Measurements from ENCODE around the gene BRPF1.

BRPF1 gene, protein sequence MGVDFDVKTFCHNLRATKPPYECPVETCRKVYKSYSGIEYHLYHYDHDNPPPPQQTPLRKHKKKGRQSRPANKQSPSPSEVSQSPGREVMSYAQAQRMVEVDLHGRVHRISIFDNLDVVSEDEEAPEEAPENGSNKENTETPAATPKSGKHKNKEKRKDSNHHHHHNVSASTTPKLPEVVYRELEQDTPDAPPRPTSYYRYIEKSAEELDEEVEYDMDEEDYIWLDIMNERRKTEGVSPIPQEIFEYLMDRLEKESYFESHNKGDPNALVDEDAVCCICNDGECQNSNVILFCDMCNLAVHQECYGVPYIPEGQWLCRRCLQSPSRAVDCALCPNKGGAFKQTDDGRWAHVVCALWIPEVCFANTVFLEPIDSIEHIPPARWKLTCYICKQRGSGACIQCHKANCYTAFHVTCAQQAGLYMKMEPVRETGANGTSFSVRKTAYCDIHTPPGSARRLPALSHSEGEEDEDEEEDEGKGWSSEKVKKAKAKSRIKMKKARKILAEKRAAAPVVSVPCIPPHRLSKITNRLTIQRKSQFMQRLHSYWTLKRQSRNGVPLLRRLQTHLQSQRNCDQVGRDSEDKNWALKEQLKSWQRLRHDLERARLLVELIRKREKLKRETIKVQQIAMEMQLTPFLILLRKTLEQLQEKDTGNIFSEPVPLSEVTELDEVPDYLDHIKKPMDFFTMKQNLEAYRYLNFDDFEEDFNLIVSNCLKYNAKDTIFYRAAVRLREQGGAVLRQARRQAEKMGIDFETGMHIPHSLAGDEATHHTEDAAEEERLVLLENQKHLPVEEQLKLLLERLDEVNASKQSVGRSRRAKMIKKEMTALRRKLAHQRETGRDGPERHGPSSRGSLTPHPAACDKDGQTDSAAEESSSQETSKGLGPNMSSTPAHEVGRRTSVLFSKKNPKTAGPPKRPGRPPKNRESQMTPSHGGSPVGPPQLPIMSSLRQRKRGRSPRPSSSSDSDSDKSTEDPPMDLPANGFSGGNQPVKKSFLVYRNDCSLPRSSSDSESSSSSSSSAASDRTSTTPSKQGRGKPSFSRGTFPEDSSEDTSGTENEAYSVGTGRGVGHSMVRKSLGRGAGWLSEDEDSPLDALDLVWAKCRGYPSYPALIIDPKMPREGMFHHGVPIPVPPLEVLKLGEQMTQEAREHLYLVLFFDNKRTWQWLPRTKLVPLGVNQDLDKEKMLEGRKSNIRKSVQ (N-terminal part only)

DNA sequence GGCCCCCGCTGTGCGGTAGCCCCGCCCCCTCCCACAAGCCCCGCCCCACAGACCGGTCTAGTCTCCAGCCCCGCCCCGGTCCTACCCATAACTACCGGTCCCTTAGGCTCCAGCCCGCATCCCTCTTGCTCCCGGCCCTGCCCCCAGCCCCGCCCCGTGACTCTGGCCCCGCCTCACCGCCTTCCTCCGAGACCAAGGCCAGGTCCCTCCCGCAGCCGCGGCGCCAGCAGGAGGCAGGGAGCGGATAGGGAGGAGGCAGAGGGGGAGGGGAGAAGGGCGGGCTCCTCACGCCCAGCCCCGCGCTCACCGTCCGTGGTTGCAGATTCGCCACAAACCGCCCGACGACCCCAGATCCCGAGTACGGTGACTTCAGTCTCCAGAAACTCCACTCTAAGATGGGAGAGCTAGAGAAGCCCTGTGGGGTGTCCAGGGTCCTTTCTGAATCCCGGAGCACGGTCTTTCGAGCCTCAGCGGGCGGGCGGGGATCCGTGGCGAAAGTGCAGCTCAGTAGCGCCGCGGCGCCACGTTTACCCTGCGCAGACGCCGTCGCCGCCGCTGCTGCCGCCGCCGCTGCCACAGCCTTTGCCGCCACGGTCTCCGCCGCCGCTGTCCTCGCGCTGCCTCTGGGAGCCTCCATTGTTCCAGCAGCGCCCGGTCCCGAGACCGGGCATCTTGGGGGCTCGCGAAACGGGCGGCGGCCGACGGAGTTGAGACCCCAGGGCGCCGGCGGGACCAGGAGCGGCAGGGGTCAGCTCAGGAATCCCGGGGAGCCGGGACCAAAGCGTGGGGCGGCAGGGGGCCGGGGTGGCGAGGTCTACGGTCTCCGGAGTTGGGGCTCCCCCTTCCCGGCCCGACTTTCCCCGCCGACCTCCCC is at the start of gene BRPF1:
TSS of gene BRPF1 (plus strand) at position 530 of the 874 bp plus-strand sequence. CDS start 2,406 bp downstream, outside the sequence.
- DNase-seq (ENCODE audit: low spot score), result peak; percentile 99

DNA sequence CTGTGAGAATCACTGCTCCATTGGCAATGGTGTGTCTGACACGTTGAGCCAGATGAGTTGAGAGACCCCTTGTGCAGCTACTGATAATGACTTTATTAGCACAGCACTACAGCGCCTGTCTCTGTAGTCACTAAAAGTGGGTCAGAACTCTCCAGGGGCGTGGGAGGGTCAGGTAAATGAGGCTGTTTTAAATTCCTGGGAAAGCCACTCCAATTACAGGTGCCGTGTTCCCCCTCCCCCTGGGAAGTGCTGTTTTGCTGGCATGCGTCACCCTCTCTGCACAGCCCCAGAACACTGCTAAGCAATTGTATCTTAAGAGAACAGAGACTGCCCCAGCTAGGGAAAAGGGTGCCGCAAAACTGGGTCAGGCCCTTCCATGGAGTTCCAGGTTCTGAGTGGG is 49.4 kb upstream of the BRPF1 start:
- DNase-seq (ENCODE audit: low spot score), result no peak

DNA sequence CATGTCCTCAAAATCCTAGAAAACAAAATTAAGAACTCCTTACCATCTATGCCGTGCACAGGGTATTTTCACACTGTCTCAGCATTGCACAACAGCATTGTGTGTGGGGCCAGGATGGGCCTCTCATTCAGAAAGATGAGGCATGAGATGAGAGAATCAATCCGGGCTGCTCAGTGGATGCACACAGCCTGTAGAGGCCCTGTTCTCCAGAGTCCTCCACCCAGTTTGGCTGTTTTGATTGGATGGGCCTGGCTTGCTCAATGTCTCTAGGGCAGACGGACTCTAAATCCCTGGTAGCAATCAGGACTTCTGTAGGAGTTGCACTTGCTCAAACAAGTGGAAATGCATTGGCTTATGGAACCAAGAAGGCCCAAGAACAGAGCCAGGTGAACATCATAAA is 48.1 kb upstream of the BRPF1 start:
- DNase-seq (ENCODE audit: low spot score), result no peak

DNA sequence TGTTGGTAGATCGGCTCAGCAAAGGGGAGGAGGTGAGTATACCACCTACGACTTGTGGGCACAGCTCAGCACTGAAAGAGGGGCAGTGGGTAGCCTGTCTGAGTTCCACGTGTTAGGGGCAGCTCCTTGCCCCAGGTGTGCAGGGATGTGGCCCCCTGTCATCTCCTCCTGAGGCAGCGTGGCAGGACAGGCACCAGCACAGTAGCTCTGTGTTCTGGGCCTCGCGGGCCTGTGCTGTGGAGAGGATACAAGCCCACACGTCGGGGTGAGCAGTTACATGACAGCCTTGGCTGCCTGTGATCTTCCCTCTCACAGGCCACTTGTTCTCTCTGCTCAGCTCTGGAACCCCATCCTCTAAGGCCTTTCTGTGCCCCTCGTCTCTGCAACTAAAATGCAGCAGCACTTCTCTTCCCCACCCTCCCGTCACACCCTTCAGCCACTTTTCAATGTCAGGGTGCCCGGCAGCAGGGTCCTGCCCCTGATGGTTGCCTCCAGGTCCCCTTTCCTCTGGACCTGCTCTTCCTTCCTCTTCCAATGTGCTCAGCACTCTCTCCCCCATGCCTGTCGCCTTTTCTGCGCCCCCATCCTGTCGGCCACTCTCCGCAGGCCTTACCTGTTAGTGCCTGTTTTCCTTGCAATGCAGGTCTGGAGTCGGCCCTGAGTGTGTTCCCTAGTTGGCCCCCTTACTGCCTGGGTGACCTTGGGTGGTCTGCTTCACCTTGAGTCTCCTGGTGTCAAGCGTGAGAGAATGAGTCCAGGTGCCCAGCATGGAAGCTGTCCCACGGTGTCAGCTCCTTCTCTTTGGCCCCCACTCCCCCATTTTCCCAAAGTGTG is 46.1 kb upstream of the BRPF1 start:
- no peak for DNase-seq (ENCODE audit: low spot score)

DNA sequence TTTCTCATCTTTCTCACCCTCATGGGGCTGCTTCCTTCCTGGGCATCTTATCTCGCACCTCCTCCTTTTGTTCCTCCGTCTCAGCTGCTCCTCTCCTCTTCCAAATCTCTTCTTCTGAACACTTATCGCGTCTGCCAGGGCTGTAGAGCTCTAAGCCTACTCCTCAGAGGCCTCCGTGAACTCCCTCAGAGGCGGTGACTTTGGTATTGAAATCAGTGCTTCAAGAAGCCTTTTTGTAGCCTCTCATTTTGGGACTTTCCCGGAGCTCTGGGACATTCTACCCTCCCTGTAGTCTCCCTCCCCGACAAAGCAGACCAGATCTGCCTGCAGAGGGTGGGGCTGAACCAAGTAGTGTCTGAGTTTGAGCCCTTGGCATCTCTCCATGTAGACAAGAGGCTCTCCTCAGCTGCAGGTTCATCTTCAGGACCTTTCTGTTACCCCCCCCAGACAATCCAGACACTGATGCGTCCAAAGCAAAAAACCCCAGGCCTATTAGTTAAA is 45.4 kb upstream of the BRPF1 start:
- no peak for DNase-seq (ENCODE audit: low spot score)

DNA sequence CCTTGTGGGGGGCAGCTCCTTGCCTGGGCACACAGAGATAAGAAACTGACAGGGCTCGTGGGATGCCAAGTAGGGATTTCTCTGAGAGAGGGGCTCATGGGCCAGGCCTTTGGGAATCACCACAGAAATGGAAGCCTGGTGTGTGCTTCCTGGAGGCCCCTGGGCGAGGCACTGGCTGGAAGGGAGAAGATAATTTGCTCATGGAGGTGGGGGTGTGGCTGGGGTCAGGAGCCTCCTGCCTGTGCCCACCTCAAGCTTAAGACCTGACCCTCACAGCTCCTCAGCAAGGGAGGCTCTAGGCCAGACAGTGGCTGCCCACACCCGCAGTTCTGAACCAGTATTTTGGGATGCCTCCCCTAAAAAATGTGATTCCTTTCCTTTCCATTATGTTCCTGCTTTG is 44.8 kb upstream of the BRPF1 start:
- DNase-seq (ENCODE audit: low spot score), result no peak

DNA sequence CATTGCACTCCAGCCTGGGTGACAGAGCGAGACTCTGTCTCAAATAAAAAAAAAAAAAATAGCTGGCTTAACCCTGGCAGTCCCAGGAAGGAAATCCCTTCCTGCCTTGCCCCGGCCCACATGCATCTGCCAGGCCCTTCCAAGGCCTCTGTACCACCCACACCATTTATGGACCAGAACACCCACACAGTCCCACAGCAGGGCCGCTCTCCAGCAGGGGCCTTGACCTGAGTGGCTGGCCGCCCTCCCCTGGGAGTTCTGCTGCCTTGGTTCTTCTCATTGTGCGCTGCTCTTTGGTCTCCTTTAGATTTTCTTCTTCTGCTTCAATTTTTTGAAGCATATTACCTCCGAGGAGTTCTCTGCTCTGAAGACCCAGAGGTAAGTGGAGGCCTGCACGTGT is 44.0 kb upstream of the BRPF1 start:
- no peak for DNase-seq (ENCODE audit: low spot score)

DNA sequence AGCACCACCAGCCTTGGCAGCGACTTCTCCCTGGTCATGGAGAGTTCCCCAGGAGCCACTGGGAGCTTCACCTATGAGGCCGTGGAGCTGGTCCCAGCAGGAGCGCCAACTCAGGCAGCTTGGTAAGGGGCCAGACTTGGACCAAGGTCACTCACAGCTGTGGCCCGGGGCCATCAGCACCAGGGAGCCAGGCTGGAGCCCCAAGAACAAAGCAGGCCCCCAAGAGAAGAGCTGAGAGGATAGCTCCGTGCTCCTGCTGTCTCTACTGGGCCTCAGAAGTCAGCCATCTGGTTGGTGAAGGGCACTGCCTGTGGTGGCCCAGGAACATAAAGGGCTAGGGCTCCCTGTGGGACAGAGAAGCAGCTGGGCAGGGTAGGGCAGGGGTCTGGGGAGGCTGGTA is 42.6 kb upstream of the BRPF1 start:
- DNase-seq (ENCODE audit: low spot score), result no peak

DNA sequence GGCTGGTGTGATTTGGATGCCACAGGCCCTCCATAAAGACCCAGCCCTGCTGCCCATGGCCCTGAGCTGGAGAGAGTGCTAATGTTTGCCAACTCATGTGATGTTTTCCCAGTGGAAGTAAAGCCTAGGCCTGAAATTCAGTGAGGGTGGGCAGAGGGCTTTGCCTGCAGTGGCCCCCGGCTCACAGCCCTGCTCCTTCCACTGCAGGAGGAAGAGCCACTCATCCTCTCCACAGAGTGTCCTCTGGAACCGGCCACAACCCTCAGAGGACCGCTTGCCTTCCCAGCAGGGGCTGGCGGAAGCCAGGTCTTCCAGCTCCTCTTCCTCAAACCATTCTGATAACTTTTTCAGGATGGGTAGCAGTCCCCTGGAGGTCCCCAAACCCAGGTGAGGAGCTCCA is 41.8 kb upstream of the BRPF1 start:
- no peak for DNase-seq (ENCODE audit: low spot score)

DNA sequence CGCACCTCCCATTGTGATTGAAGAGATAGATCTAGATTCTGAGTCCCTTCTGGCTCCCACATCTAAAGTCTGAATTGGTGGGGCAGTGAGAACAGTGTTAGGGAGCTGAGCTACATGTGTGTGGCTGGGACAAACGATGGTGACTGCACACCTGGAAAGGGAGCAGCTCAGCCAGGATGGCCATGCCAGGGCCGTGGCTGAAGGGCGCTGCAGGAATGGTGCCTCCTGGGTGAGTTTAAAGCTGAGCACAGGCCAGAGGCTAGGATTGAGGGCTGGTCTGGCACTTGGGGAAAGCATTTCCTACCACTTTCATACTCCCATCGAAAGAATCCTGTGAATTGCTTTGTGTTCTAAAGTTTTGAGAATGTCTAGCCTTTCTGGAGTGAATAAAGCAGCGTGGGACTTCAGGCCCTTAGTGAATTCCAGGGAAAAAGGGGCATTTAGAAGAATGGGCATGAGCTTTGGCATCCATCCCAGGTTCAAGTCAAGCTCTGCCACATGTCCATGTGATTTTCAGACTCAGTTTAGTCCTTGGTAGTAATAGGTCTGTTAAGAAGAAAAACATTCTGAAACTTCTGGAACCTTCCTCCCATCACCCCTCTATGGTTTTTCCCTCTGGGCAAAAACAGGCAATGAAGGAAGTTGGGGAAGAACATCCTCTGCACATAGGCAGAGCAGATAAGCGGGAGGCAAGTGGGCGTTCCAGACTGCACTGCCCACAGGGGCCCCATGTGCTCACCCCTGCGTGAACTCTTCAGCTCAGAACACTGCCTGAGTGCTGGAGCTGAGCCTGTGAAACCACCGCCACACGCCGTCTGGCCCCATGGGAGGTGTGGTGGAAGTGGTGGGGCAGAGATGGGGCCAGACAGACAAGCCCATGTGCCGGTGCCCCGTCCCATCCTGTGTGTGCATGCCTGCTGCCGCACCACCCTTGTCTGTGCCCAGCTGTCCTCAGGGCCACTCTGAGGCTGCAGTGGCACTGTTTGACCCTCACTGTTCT is 40.8 kb upstream of the BRPF1 start:
- DNase-seq (ENCODE audit: low spot score), result no peak

DNA sequence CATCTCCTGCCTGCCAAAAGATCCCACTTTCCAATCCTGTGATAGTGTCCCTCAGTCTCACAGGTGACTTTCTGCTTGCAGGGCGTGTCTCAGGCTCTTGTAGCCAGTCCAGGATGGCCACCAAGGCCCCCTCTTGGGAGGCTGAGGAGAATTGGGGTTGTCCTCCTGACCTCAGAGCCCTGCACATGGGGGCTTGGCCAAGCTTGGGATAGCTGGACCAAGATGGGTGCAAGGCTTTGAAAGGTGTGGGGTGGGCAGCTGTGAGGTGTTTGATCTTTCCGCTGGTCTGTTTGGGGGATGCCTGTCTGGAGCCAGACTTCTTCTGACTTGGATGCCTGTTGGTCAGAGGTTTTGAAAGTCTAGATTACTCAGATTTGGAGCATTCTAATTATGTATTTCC is 39.9 kb upstream of the BRPF1 start:
- DNase-seq (ENCODE audit: low spot score), result no peak

DNA sequence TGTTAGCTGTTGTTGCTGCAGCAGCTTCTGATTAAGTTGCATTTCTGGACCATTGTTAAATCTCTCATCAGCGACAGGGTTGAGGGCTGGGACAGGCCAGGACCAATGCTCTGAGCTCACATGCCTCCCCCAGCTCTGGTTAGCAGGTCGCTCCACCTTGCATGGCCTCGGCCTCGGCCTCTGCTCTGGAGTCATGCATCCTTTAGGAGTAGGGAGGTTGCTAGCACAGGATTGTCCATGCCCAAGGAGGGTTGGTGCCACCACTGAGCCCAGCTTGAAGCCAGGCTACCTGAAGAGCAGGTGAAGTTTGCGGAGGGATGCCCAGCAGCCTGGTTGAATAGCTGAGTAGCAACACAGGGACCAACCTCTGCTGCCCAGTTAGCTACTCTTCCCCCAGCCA is 39.1 kb upstream of the BRPF1 start:
- DNase-seq (ENCODE audit: low spot score), result no peak

DNA sequence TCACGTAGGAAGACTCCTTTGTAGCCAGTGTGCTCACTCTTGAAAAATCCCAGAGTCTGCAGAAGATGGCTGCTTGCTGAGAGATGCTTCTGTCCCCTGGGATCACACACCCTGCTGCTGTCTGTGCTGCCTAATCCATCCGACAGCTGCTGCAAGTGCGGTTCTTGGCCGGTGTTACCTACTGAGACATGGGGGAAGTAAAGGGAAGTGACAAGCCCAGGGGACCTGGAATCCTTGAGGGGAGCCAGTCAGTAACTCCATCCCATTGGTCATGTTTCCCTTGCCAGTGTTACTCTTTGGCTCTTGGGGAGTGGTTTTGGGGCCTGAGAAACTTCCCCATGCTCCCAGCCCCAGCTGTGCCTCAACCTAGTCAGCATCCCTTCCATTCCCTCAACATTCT is 36.2 kb upstream of the BRPF1 start:
- no peak for DNase-seq (ENCODE audit: low spot score)

DNA sequence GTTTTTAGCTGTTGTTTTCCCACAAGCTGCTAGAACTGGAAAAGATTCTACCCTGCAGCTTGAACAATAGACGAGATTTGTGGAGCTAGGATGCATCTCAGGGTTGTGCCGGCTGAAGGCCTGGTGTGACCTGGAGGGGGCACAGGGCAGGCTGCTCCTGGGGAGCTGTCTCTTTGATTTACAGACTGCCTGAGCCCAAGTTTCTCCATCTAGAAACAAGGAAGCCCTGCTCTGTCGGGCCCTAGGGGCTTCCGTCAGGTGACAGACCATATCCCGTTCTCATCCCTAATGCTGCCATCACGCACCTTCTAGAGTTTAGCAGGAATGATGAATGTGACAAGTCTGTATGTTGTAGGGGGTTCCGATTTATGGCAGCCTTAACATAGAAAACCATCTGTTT is 35.8 kb upstream of the BRPF1 start:
- DNase-seq (ENCODE audit: low spot score), result no peak

DNA sequence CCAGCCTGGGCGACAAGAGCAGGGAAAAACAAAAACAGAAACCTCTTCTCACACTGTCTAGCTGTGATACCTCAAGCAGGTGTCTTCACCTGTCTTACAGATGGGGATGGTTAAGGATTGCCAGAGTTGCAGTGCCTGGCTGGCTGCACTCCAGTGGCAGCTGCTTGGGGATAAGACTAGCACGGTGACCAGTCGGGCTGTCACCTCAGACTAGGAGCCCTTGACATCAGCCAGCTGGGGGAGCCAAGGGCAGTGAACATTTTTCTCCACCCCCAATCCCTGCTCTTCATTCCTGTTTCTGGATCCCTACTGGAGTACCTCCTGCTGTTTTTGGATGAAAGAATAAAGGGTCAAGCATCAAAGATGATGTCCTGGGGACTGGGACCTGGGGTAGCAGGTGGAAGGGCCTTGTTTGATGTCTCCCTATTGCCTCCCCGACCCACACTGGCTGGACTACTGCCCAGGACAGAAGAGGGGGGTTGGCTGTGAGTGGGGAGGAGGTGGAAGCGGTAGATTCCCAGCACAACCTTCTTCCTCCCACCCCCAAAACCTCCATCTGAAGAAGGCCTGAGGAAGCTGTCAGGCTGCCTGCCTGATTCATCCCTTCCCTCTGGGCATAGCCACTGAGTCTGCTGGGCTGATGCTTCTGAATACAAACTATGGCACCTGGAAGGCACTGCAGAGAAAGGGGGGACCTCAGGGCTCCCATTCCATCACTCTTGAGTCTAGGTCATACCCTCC is 34.9 kb upstream of the BRPF1 start:
- no peak for DNase-seq (ENCODE audit: low spot score)

DNA sequence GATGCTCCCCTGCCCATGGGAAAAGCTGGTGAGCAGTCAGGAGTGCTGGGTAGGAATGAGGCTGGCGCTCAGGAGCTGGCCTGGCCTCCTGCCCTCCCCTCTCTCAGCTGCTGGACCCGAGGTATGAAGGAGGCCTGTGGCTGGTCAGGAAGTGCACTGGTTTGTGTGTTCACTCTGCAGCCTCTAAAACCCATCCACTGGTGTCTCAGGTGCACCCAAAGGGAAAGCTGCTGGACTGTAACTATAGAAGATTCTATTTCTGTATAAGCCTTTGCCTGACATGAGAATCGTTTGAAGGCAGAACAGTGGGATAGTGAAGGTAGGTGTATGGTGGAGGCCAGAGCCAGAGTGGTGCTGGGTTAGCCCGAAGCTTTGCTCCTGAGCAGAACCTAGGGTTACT is 33.6 kb upstream of the BRPF1 start:
- no peak for DNase-seq (ENCODE audit: low spot score)

DNA sequence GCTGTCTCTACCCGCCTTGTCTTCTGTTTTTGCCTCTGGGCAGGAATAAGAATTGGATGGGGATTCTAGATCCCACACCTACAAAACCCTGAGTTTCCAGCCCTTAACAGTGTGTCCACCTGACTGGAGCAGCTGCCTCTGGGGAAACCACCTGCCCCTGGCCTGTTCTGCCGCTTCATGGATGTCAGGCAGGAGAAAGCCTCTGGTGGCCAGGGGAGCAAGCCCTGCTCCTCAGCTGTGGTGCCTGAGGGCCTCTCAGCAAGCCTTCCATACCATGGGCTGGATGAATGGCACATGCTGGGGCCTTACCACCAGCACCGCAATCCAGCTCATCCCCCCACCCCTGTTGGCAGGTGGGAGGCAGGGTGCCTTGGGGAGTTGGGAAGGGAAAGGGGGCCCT is 33.2 kb upstream of the BRPF1 start:
- DNase-seq (ENCODE audit: low spot score), result no peak

DNA sequence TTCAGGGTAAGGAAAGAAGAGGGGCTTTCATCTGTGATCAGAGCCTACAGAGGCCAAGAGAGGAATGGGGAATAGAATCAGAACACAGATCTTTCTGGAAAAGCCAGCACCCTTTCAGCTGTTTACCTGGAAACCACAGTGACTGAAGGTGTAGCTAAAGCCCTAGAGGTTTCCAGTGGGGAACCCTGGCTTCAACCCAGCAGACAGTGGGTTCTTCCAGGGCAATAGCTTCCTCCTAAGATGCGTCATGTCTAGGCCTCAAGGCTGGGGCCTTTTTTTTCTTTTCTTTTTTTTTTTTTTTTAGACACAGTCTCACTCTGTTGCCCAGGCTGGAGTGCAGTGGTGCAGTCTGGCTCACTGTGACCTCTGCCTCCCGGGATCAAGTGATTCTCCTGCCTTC is 31.0 kb upstream of the BRPF1 start:
- DNase-seq (ENCODE audit: low spot score), result no peak

DNA sequence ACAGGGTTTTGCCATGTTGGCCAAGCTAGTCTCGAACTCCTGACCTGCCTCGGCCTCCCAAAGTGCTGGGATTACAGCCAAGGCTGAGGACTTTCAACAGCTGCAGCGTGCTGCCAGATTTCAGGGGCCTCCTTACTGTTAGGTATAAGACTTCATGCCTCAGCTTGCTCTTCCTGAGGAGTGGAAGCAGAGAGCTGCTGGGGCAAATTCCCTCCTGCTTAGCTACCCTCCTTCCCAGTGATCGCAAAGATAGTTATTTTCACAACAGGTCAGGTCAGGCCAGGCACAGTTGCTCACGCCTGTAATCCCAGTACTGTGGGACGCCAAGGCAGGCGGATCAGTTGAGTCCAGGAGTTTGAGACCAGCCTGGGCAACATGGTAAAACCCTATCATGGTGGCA is 30.5 kb upstream of the BRPF1 start:
- DNase-seq (ENCODE audit: low spot score), result no peak

Data from pons (tissue), 1 donor.